RCC 7860 (cell line): Measurements from ENCODE around the gene UTP15.
A peak's percentile ranks its signal among the peaks of the same experiment; 100 is the strongest.

Experiments used
- DNase-seq: peaks from one replicate; pipeline ENCODE4 v3.0.0-alpha.2; 2015; ENCODE audit warnings: low spot score
- FAIRE-seq: peaks from 2 replicates; lab custom pipeline; 2012; peaks lifted over from hg19 to GRCh38; lab: Jason Lieb, UNC

The UTP15 gene

GRCh38 chr5:73620334-73620687 lies 54.8 kb downstream of the UTP15 start:
- FAIRE-seq (no peak), DNase-seq (no peak)

- no peak for FAIRE-seq
Observed at GRCh38 chr5:73623060-73623459, 57.5 kb downstream of the UTP15 start.

GRCh38 chr5:73623901-73624404 lies 58.4 kb downstream of the UTP15 start:
- FAIRE-seq, result no peak
- no peak for DNase-seq

More at GRCh38 chr5:73623060-73623459, 57.5 kb downstream of the UTP15 start:
- DNase-seq, result no peak

GRCh38 chr5:73624888-73625287 lies 59.3 kb downstream of the UTP15 start:
- DNase-seq (no peak), FAIRE-seq (no peak)

GRCh38 chr5:73625372-73625943 lies 59.9 kb downstream of the UTP15 start:
- no peak for FAIRE-seq
- no peak for DNase-seq

- DNase-seq, result peak; percentile 30
Observed at GRCh38 chr5:73625944-73626811, 60.6 kb downstream of the UTP15 start, which contains the start of gene ARHGEF28. ARHGEF28 (plus strand) TSS chr5:73626196; CDS start chr5:73684852, 58,656 bp downstream.

GRCh38 chr5:73626814-73627313 lies 61.3 kb downstream of the UTP15 start:
- FAIRE-seq, result no peak

More at GRCh38 chr5:73625944-73626811, 60.6 kb downstream of the UTP15 start, which contains the start of gene ARHGEF28:
- no peak for FAIRE-seq

GRCh38 chr5:73629456-73629855 lies 63.9 kb downstream of the UTP15 start:
- DNase-seq, result no peak
- FAIRE-seq, result no peak

More at GRCh38 chr5:73626814-73627313, 61.3 kb downstream of the UTP15 start:
- no peak for DNase-seq

- no peak for FAIRE-seq
- DNase-seq, result no peak
Observed at GRCh38 chr5:73630765-73631164, 65.2 kb downstream of the UTP15 start.

- FAIRE-seq, result no peak
Observed at GRCh38 chr5:73631500-73631899, 66.0 kb downstream of the UTP15 start.

More at GRCh38 chr5:73631500-73631899, 66.0 kb downstream of the UTP15 start:
- no peak for DNase-seq
